Heart left ventricle (tissue), 16 donors: ENCODE data around the gene MRPL20. TPM values are rescaled to one million over a fixed set of nuclear protein-coding genes. Genes with fewer than 3 reads are reported as not detected.
A peak's percentile ranks its signal among the peaks of the same experiment; 100 is the strongest.

ENCODE experiments used
- ATAC-seq, 4 donors: fragments of 200-7000 bp; cut with Tn5 transposase; one replicate each; pipeline ENCODE4 v1.9.1; 2020 to 2022; ENCODE audit warnings: moderate library complexity in 4 of 4, mild to moderate bottlenecking in 3 of 4, moderate number of reproducible peaks in 1 of 4
- DNase-seq, 5 donors: peaks; one replicate each; pipeline ENCODE4 v3.0.0-alpha.2; 2020
- H3K27ac ChIP-seq, 12 donors: fragments of 200-600 bp; sonication (generic) in 4 of 12; one replicate each; pipeline versions ENCODE4 v1.5.0 to v1.8.0; 2016 to 2022; ENCODE audit warnings: mild to moderate bottlenecking in 2 of 12
- H3K27me3 ChIP-seq, 9 donors: fragments of 200-600 bp; sonication (generic) in 2 of 9; one replicate each; pipeline versions ENCODE4 v1.5.1 to v1.8.0; 2016 to 2022; ENCODE audit warnings: mild to moderate bottlenecking in 3 of 9
- H3K36me3 ChIP-seq, 9 donors: fragments of 200-600 bp; sonication (generic) in 2 of 9; one replicate each; pipeline versions ENCODE4 v1.5.0 to v1.8.0; 2018 to 2022; ENCODE audit warnings: mild to moderate bottlenecking in 2 of 9
- H3K4me1 ChIP-seq, 12 donors: fragments of 200-600 bp; sonication (generic) in 4 of 12; one replicate each; pipeline versions ENCODE4 v1.5.0 to v1.8.0; 2016 to 2022; ENCODE audit warnings: mild to moderate bottlenecking in 3 of 12
- H3K4me3 ChIP-seq, 12 donors: fragments of 200-600 bp; sonication (generic) in 4 of 12; one replicate each; pipeline versions ENCODE4 v1.5.0 to v1.8.0; 2017 to 2022; ENCODE audit warnings: mild to moderate bottlenecking in 9 of 12, moderate library complexity in 4 of 12
- H3K9me3 ChIP-seq, 12 donors: fragments of 200-600 bp; sonication (generic) in 4 of 12; one replicate each; pipeline versions ENCODE4 v1.5.0 to v1.8.0; 2016 to 2022; ENCODE audit warnings: mild to moderate bottlenecking in 1 of 12
- POLR2A ChIP-seq, 2 donors: fragments of 450-650 bp; IDR thresholded peaks; one replicate each; pipeline ENCODE4 v1.6.1; 2017; ENCODE audit warnings: antibody characterized with exemption in 2 of 2, mild to moderate bottlenecking in 2 of 2, moderate library complexity in 2 of 2
- WGBS, 4 donors: extraction: QIAGEN DNeasy Blood & Tissue Kit in 2 of 4; methylation state at CpG; one replicate each; pipeline versions ENCODE4 v1.1.5 to v1.1.7; 2013 to 2018; 5-methylcytosine and 5-hydroxymethylcytosine counted together
- intact Hi-C, 10 donors: fragments of 100-400 bp; cut with DNase I; formaldehyde crosslinking; loops; one replicate each; pipeline versions ENCODE4 v1.11.1 to v1.14.2; 2022
- polyA plus RNA-seq, 2 donors: library from polyadenylated mRNA; stranded (reverse); fragments of 200-250 nt; gene quantifications; one replicate each; pipeline ENCODE4 v1.2.3, GENCODE V29; 2013
- total RNA-seq, 9 donors: library from RNA; depleted of rRNA in 2 of 9; stranded (reverse); fragments of >200 nt in 2 of 9; fragmentation: NEBNext Ultra II Directional in 3 of 9; extraction: Animal tissue kit (Norgen Biotek cat#: 25700) in 3 of 9; gene quantifications; one replicate each; pipeline versions ENCODE4 v1.1.0 to v1.2.4, GENCODE V29; 2016 to 2023
- TF ChIP-seq, protein P1 (sequence below), 12 donors: fragments of 200-600 bp; sonication (generic) in 4 of 12; IDR thresholded peaks; one replicate each; pipeline versions ENCODE4 v1.5.0 to v1.8.0; 2018 to 2022; ENCODE audit warnings: antibody characterized with exemption in 12 of 12, mild to moderate bottlenecking in 5 of 12
- donor health status: ischemic (EF 13 %, LVEDD 7.1; RV severe dilation, severe dysfunction).
- donor health status: healthy with polysubstance abuse.
- donor health status: DM: no; HTN: yes; CAD: no.
- donor health status: DM: no; HTN: no; CAD: no.
- donor health status: ischemic (EF 25% LVEDD 6.9; RV normal size, moderate dysfunction).
- donor health status: ischemic (EF 25% LVEDD 5.7; RV mildly dilated, moderate dysfunction).
- donor health status: healthy.
- donor health status: DM: yes; HTN: yes; CAD: no.
- donor health status: ischemic (EF 35%, LVEDD 5.7; RV mildly dilated, moderate dysfunction).
- donor health status: nonischemic (EF 11% LVEDD 7.7; RV severe dilation, severe dysfunction).
- donor health status: DM: yes; HTN: yes; CAD: no.
- donor health status: PGD.
- donor health status: ischemic (EF 29% LVEDD 5.4; RV normal size, mild dysfunction).
- donor health status: nonischemic (EF 23%, LVEDD 6.1; RV moderate dilation, normal function).

MRPL20 gene
- total and polyA plus RNA-seq, 11 donors: 112 to 238 (median 141) TPM

DNA sequence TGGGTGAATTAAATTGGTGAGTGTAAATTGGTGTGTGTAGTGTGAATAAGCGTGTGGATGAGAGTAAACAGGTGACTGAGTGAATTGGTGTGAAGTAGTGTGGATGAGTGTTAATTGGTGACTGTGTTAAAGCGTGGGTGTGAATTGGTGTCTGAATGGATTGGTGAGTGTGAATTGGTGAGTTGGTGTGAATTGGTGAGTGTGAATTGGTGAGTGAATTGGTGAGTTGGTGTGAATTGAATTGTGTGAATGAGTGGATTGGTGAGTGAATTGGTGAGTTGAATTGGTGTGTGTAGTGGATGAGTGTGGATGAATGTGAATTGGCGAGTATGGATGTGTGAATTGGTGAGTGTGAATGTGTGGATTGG, 40.4 kb downstream of the MRPL20 start:
- Histone ChIP-seq H3K9me3 (no peaks in the 10 kb centered on the region), H3K36me3 (no peaks in the 10 kb centered on the region), H3K27ac (no peak overlapping the region), H3K4me3 (no peak overlapping the region), H3K4me1 (peaks cover 0 to 9% (median 3%) of the 10 kb centered on the region in 12 donors), H3K27me3 (no peaks in the 10 kb centered on the region)
- ATAC-seq (no peak), DNase-seq (no peak)
- WGBS, 4 donors: 82 to 95% (median 92%) methylated on average over 2 to 3 of the region's 3 CpGs
- TF ChIP-seq, protein P1, sequence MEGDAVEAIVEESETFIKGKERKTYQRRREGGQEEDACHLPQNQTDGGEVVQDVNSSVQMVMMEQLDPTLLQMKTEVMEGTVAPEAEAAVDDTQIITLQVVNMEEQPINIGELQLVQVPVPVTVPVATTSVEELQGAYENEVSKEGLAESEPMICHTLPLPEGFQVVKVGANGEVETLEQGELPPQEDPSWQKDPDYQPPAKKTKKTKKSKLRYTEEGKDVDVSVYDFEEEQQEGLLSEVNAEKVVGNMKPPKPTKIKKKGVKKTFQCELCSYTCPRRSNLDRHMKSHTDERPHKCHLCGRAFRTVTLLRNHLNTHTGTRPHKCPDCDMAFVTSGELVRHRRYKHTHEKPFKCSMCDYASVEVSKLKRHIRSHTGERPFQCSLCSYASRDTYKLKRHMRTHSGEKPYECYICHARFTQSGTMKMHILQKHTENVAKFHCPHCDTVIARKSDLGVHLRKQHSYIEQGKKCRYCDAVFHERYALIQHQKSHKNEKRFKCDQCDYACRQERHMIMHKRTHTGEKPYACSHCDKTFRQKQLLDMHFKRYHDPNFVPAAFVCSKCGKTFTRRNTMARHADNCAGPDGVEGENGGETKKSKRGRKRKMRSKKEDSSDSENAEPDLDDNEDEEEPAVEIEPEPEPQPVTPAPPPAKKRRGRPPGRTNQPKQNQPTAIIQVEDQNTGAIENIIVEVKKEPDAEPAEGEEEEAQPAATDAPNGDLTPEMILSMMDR (IDR thresholded peaks at IDR 0.05): no peak
- TF ChIP-seq POLR2A (IDR thresholded peaks at IDR 0.05): no peak
- intact Hi-C loops: loop anchor here in 1 of 10 donors (10.0 kb wide), 1 partner anchor 332 kb away; no protein-coding TSS in a partner anchor

DNA sequence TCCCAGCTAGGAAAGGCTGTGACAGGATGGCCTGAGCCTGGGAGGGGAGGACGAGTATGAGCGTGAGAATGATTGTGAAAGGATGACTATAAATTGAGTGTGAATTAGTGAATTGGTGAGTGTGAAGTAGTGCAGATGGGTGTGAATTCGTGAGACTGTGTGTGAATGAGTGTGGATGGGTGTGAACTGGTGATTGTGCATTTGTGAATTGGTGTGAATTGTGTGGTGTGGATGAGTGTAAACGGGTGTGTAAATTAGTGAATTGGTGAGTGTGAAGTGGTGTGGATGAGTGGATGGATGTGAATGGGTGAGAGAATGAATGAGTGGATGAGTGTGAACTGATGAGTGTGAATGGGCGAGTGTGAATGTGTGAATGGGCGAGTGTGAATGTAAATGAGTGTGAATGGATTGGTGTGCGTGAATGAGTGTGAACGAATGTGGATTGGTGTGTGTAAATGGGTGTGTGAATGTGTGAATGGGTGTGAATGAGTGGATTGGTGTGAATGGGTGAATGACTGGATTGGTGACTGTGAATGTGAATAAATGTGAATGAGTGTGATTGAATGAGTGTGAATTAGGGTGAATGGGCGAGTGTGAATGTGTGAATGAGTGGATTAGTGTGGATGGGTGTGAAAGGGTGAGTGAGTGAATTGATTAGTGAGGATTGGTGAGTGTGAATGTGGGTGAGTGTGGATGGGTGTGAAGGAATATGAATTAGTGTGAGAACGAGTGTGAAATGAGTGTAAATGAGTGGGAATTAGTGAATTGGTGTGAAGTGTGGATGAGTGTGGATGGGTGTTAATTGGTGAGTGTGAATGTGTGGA, 41.0 kb downstream of the MRPL20 start:
- Histone ChIP-seq H3K4me3 (no peak overlapping the region), H3K9me3 (no peaks in the 10 kb centered on the region), H3K27me3 (peaks cover 0 to under 1% (median 0%) of the 10 kb centered on the region in 9 donors), H3K36me3 (no peaks in the 10 kb centered on the region), H3K4me1 (peaks cover 0 to 9% (median 3%) of the 10 kb centered on the region in 12 donors), H3K27ac (no peak overlapping the region)
- intact Hi-C loops: loop anchor here in 1 of 10 donors (10.0 kb wide), 1 partner anchor 331 kb away; no protein-coding TSS in a partner anchor
- no peak for ATAC-seq
- DNase-seq: no peak
- 72 to 84% (median 82%) methylated on average over 10 of the region's 10 CpGs for WGBS, 4 donors
- TF ChIP-seq, protein P1 (IDR thresholded peaks at IDR 0.05): no peak
- TF ChIP-seq POLR2A (IDR thresholded peaks at IDR 0.05): no peak

DNA sequence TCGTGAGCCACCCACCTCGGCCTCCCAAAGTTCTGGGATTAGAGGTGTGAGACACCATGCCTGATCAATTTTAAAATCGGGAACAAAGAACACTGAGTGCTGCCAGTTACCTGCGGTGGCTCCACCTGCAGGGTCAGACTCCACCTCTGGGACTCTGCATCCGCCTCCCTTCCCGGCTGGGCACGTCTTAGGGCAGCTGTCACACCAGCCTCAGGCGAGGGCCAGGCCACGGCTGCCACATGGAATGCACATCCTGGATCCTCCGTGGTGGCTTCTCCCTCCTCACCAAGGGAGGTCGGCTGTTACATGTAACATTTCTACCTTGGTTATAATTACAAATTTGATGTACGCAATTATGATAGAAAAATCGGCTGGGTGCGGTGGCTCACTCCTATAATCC, 42.8 kb downstream of the MRPL20 start:
- H3K9me3 ChIP-seq: no peaks in the 10 kb centered on the region
- no peak overlapping the region for H3K4me3 ChIP-seq
- H3K36me3 ChIP-seq: no peaks in the 10 kb centered on the region
- intact Hi-C loops: loop anchor here in 1 of 10 donors (10.0 kb wide), 1 partner anchor 329 kb away; no protein-coding TSS in a partner anchor
- WGBS, 4 donors: 77 to 87% (median 82%) methylated on average over 14 of the region's 14 CpGs
- H3K27ac ChIP-seq: no peak overlapping the region
- peaks cover 0 to 24% (median 2%) of the 10 kb centered on the region in 12 donors for H3K4me1 ChIP-seq
- peaks cover 0 to 3% (median 0%) of the 10 kb centered on the region in 9 donors for H3K27me3 ChIP-seq
- DNase-seq: no peak
- ATAC-seq: no peak
- no peak for TF ChIP-seq POLR2A (IDR thresholded peaks at IDR 0.05)
- TF ChIP-seq, protein P1 (IDR thresholded peaks at IDR 0.05): no peak

DNA sequence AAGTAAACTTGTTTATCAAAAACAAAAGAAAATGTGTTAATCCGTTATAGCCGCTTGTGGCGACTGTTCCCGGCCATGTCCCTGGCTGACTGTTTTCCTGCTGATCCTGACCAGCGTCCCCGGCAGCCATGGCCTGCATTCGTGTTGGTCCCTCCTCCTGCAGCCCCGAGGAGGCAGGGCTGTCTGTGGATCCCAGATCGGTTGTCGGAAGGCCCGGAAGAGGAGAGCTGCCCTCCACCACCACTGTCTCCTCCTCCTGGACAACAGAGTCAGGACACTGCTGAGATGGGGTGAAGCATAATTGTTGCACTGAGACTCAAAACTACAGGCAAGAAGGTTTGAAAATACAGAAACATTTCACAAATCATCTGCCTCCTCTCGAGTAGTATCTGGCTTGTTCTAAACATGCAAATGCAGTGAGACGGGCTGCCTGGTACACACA, 45.1 kb downstream of the MRPL20 start:
- H3K36me3 ChIP-seq: no peaks in the 10 kb centered on the region
- peak overlapping the region in 9 of 12 donors; percentile 28 to 91 (median 78) for H3K27ac ChIP-seq
- intact Hi-C loops: loop anchor here in 1 of 10 donors (10.0 kb wide), 1 partner anchor 327 kb away; no protein-coding TSS in a partner anchor
- peaks cover 0 to 33% (median 7%) of the 10 kb centered on the region in 12 donors for H3K4me1 ChIP-seq
- TF ChIP-seq, protein P1 (IDR thresholded peaks at IDR 0.05): peak in 2 of 12 donors; percentile 13 to 26
- TF ChIP-seq POLR2A (IDR thresholded peaks at IDR 0.05): no peak
- no peaks in the 10 kb centered on the region for H3K9me3 ChIP-seq
- whole genome bisulfite sequencing, 4 donors: 23 to 31% (median 27%) methylated on average over 13 of the region's 13 CpGs
- peak in 2 of 4 donors; percentile 26 for ATAC-seq
- DNase-seq: peak in 4 of 5 donors; percentile 52 to 68 (median 66)
- H3K27me3 ChIP-seq: peaks cover 0 to 20% (median under 1%) of the 10 kb centered on the region in 9 donors
- H3K4me3 ChIP-seq: peak overlapping the region in 3 of 12 donors; percentile 3 to 19 (median 10)
